IMR-90 (cell line): ENCODE results near the gene AP4S1. TPM values are rescaled to one million over a fixed set of nuclear protein-coding genes. Genes with fewer than 3 reads are reported as not detected.
A peak's percentile ranks its signal among the peaks of the same experiment; 100 is the strongest.

Experiments
- ATAC-seq: fragments of 200-7000 bp; cut with Tn5 transposase; 2 replicates; pipeline ENCODE4 v1.9.1; 2020; ENCODE audit warnings: low read depth, mild to moderate bottlenecking, moderate library complexity
- BruUV-seq: library from RNA; stranded (reverse); fragments of 400-500 nt; replicated peaks from 2 replicates; lab custom pipeline; 2021; lab: Mats Ljungman, UMichigan
- CTCF ChIA-PET: fragments of 300-600 bp; formaldehyde crosslinking; extraction: SDS; loops from one replicate; lab custom pipeline; 2021; ENCODE audit warnings: antibody characterized with exemption; lab: Yijun Ruan, JAX
- POLR2A ChIA-PET: fragments of 300-600 bp; sonication (Branson Sonifier 250); formaldehyde crosslinking; loops from one replicate; lab custom pipeline; 2022; ENCODE audit warnings: antibody characterized with exemption; ENCODE audit not compliant: unreplicated experiment; lab: Charles Lee
- DNase-seq: peaks from one replicate; pipeline ENCODE4 v3.0.0; 2013
- H2AFZ ChIP-seq: replicated peaks from 2 replicates; pipeline ENCODE3; 2013; ENCODE audit warnings: low read length, mild to moderate bottlenecking; ENCODE audit not compliant: poor library complexity
- H2AK5ac ChIP-seq: 2 replicates; pipeline ENCODE4 v1.6.1; 2013; ENCODE audit warnings: low read depth, low read length, inconsistent platforms
- H2AK9ac ChIP-seq: replicated peaks from 2 replicates; pipeline ENCODE3; 2013; ENCODE audit warnings: mild to moderate bottlenecking, low read depth, low read length, moderate library complexity; ENCODE audit not compliant: poor library complexity
- H2BK120ac ChIP-seq: 2 replicates; pipeline ENCODE4 v1.6.1; 2013; ENCODE audit warnings: low read depth, low read length, inconsistent platforms
- H2BK15ac ChIP-seq: 3 replicates; pipeline ENCODE4 v1.6.1; 2013; ENCODE audit warnings: low read depth, low read length, inconsistent platforms
- H2BK20ac ChIP-seq: 2 replicates; pipeline ENCODE4 v1.6.1; 2013; ENCODE audit warnings: low read depth, mild to moderate bottlenecking, inconsistent platforms, low read length, moderate library complexity
- H2BK5ac ChIP-seq: 2 replicates; pipeline ENCODE4 v1.6.1; 2013; ENCODE audit warnings: mild to moderate bottlenecking, low read depth, low read length, inconsistent platforms; ENCODE audit not compliant: poor library complexity, severe bottlenecking
- H3K14ac ChIP-seq: replicated peaks from 2 replicates; pipeline ENCODE4 v1.6.1; 2013; ENCODE audit warnings: low read depth, low read length, inconsistent platforms
- H3K18ac ChIP-seq: 2 replicates; pipeline ENCODE4 v1.6.1; 2013; ENCODE audit warnings: low read depth, low read length, control low read depth
- H3K23ac ChIP-seq: 2 replicates; pipeline ENCODE4 v1.6.1; 2013; ENCODE audit warnings: low read depth, low read length, inconsistent platforms
- H3K27ac ChIP-seq: 2 replicates; pipeline ENCODE4 v1.5.1; 2013; ENCODE audit warnings: mild to moderate bottlenecking, control low read depth, low read length; ENCODE audit not compliant: insufficient read depth
- H3K27me3 ChIP-seq: 2 replicates; pipeline ENCODE4 v1.6.1; 2013; ENCODE audit warnings: low read length; ENCODE audit not compliant: control insufficient read depth, insufficient read depth
- H3K36me3 ChIP-seq: 2 replicates; pipeline ENCODE4 v1.6.1; 2013; ENCODE audit warnings: low read length, mixed read lengths; ENCODE audit not compliant: control insufficient read depth, insufficient read depth
- H3K4ac ChIP-seq: 2 replicates; pipeline ENCODE4 v1.6.1; 2013; ENCODE audit warnings: low read depth, low read length, inconsistent platforms
- H3K4me1 ChIP-seq: 2 replicates; pipeline ENCODE4 v1.6.1; 2013; ENCODE audit warnings: low read length, mixed read lengths; ENCODE audit not compliant: control insufficient read depth, insufficient read depth
- H3K4me2 ChIP-seq: 2 replicates; pipeline ENCODE4 v1.6.1; 2013; ENCODE audit warnings: low read depth, mild to moderate bottlenecking, control low read depth, low read length, moderate library complexity
- H3K4me3 ChIP-seq: 2 replicates; pipeline ENCODE4 v1.5.1; 2013; ENCODE audit warnings: low read depth, mild to moderate bottlenecking, control low read depth, low read length, moderate library complexity; ENCODE audit not compliant: insufficient read depth
- H3K56ac ChIP-seq: 2 replicates; pipeline ENCODE4 v1.6.1; 2013; ENCODE audit warnings: low read length, inconsistent platforms; ENCODE audit not compliant: insufficient read depth; ENCODE audit errors: extremely low read depth
- H3K79me1 ChIP-seq, 2 experiments: 2 replicates each; pipeline ENCODE4 v1.6.1; 2013; ENCODE audit warnings: low read length in 2 of 2, inconsistent platforms in 1 of 2, low read depth in 1 of 2
- H3K9ac ChIP-seq: 2 replicates; pipeline ENCODE4 v1.6.1; 2013; ENCODE audit warnings: low read depth, low read length, control low read depth
- H3K9me1 ChIP-seq: 2 replicates; pipeline ENCODE4 v1.6.1; 2013; ENCODE audit warnings: low read length, inconsistent platforms; ENCODE audit not compliant: insufficient read depth
- H3K9me3 ChIP-seq: 2 replicates; pipeline ENCODE4 v1.6.1; 2013; ENCODE audit warnings: low read length; ENCODE audit not compliant: control insufficient read depth, insufficient read depth
- H4K20me1 ChIP-seq: 2 replicates; pipeline ENCODE4 v1.6.1; 2013; ENCODE audit warnings: low read length, inconsistent platforms; ENCODE audit not compliant: insufficient read depth
- H4K5ac ChIP-seq: 2 replicates; pipeline ENCODE4 v1.6.1; 2013; ENCODE audit warnings: mild to moderate bottlenecking, low read depth, low read length, control low read depth
- H4K8ac ChIP-seq, 2 experiments: 2 replicates each; pipeline ENCODE4 v1.6.1; 2013; ENCODE audit warnings: low read depth in 2 of 2, low read length in 2 of 2, control low read depth in 1 of 2, inconsistent platforms in 1 of 2
- H4K91ac ChIP-seq: 2 replicates; pipeline ENCODE4 v1.6.1; 2013; ENCODE audit warnings: low read depth, low read length, inconsistent platforms; ENCODE audit not compliant: insufficient read depth
- CEBPB ChIP-seq: IDR thresholded peaks from 2 replicates; pipeline ENCODE4 v1.6.1; 2012; ENCODE audit warnings: low read depth, low read length, improper control_type of control experiment
- CHD1 ChIP-seq: IDR thresholded peaks from 2 replicates; pipeline ENCODE4 v1.6.1; 2012; ENCODE audit warnings: low read depth, low read length, improper control_type of control experiment
- MAZ ChIP-seq: IDR thresholded peaks from 2 replicates; pipeline ENCODE4 v1.6.1; 2012; ENCODE audit warnings: low read depth, mild to moderate bottlenecking, low read length, improper control_type of control experiment, moderate library complexity, borderline replicate concordance
- NFE2L2 ChIP-seq: fragments of 150-350 bp; IDR thresholded peaks from 2 replicates; pipeline ENCODE4 v1.6.1; 2016; ENCODE audit warnings: low read depth, mild to moderate bottlenecking, low read length
- RAD21 ChIP-seq: IDR thresholded peaks from 2 replicates; pipeline ENCODE4 v1.6.1; 2012; ENCODE audit warnings: low read length, improper control_type of control experiment
- RFX5 ChIP-seq: IDR thresholded peaks from 2 replicates; pipeline ENCODE4 v1.8.0; 2012; ENCODE audit warnings: low read depth, mild to moderate bottlenecking, low read length, moderate library complexity
- SMC3 ChIP-seq: fragments of 150-350 bp; IDR thresholded peaks from 2 replicates; pipeline ENCODE4 v1.6.1; 2016; ENCODE audit warnings: low read depth, mild to moderate bottlenecking, antibody characterized with exemption, low read length, moderate library complexity
- WGBS, 2 experiments: methylation state at CpG; one replicate each; pipeline versions ENCODE4 v1.1.5 to v1.1.7; 2013; ENCODE audit warnings: missing lambda C conversion rate in 2 of 2; ENCODE audit not compliant: insufficient read length in 1 of 2; ENCODE audit errors: extremely low coverage in 2 of 2; 5-methylcytosine and 5-hydroxymethylcytosine counted together
- dilution Hi-C: fragments of 300-500 bp; cut with HindIII; formaldehyde crosslinking; loops from one replicate; pipeline ENCODE4 v1.14.3; 2018; ENCODE audit warnings: low sequenced_read_pairs; ENCODE audit not compliant: unreplicated experiment
- in situ Hi-C: fragments of 300-500 bp; cut with MboI; formaldehyde crosslinking; loops from 3 replicates; pipeline ENCODE4 v1.14.3; 2019; ENCODE audit warnings: low sequenced_read_pairs, inconsistent platforms, mixed read lengths
- intact Hi-C: fragments of 100-400 bp; cut with micrococcal nuclease; formaldehyde crosslinking; loops from 2 replicates; pipeline ENCODE4 v1.10.0; 2022
- polyA plus RNA-seq, 3 experiments: library from polyadenylated mRNA; depleted of rRNA; stranded (reverse); fragments of >200 nt; gene quantifications; 2 replicates each; pipeline ENCODE4 v1.2.3, GENCODE V29; 2012; ENCODE audit warnings: low replicate concordance in 1 of 3
- total RNA-seq: library from RNA; depleted of rRNA; stranded (reverse); fragments of >200 nt; gene quantifications from 2 replicates; pipeline ENCODE4 v1.2.3, GENCODE V29; 2012

AP4S1 gene
- total and polyA plus RNA-seq, 2 of the 4 experiments (the other 2 are of a cell fraction): 2.7 to 4.5 TPM

- no peak overlapping the region for H3K23ac ChIP-seq
- ChIA-PET CTCF (no interaction called here), POLR2A (no interaction called here)
- peaks cover 6% of the 10 kb centered on the region for H3K4me1 ChIP-seq
- no peaks in the 10 kb centered on the region for H3K27me3 ChIP-seq
- intact Hi-C loops (loop anchor here (5.0 kb wide), 1 partner anchor 69 kb away; the partner anchor contains the start of gene HECTD1), dilution Hi-C loops (no loop called here), in situ Hi-C loops (no loop called here)
- peaks cover 10% of the 10 kb centered on the region for H3K9me1 ChIP-seq
- no peaks in the 10 kb centered on the region for H4K20me1 ChIP-seq
- TF ChIP-seq CHD1 (no peak), RAD21 (no peak), RFX5 (no peak), NFE2L2 (no peak), MAZ (no peak), SMC3 (no peak), CEBPB (peak; percentile 79)
- H3K36me3 ChIP-seq: peaks cover 36% of the 10 kb centered on the region
- H3K18ac ChIP-seq: no peak overlapping the region
- H2AK9ac ChIP-seq: no peak overlapping the region
- no TSS peak for BruUV-seq
- H3K4me2 ChIP-seq: no peak overlapping the region
- peaks cover 2% of the 10 kb centered on the region; the same call in 1 of the 2 replicates for H3K9me3 ChIP-seq
- no peak overlapping the region for H4K91ac ChIP-seq
- no peak overlapping the region for H3K4ac ChIP-seq
- no peak overlapping the region for H3K9ac ChIP-seq
- H3K79me1 ChIP-seq: peaks cover 8 to 20% of the 10 kb centered on the region in 2 experiments; a peak in 3 of 4 replicates
- DNase-seq: peak; percentile 6
- no peak overlapping the region for H3K27ac ChIP-seq
- no peak overlapping the region for H2BK20ac ChIP-seq
- no peak overlapping the region for H2AK5ac ChIP-seq
- no peak overlapping the region for H4K8ac ChIP-seq
- WGBS, 2 experiments: 100% methylated on average over 1 of the region's 2 CpGs; no CpG with 5 or more reads in 1 of the 2 experiments
- no peak overlapping the region for H3K56ac ChIP-seq
- no peak overlapping the region for H2AFZ ChIP-seq
- no peak overlapping the region for H3K14ac ChIP-seq
- no peak overlapping the region for H2BK120ac ChIP-seq
- H2BK5ac ChIP-seq: no peak overlapping the region
- H3K4me3 ChIP-seq: no peak overlapping the region
- ATAC-seq: peak; percentile 72
- no peak overlapping the region for H2BK15ac ChIP-seq
- H4K5ac ChIP-seq: no peak overlapping the region
These were observed 112.9 kb downstream of the AP4S1 start for GRCh38 chr14:31138301-31138700.
